Smooth muscle cell (in vitro differentiated cells): ENCODE measurements around the gene UTS2. TPM values are rescaled to one million over a fixed set of nuclear protein-coding genes. Genes with fewer than 3 reads are reported as not detected.

ENCODE experiments used
- DNase-seq: peaks from one replicate; lab custom pipeline; 2025; ENCODE audit not compliant: unreplicated experiment; lab: John Stamatoyannopoulos, UW
- H2AFZ ChIP-seq: fragments of 200-600 bp; sonication (generic); 2 replicates; pipeline ENCODE4 v1.6.0; 2016; ENCODE audit warnings: antibody characterized with exemption, low read depth, mild to moderate bottlenecking
- H3F3A ChIP-seq: fragments of 200-600 bp; sonication (generic); 2 replicates; pipeline ENCODE4 v1.6.0; 2017; ENCODE audit warnings: antibody characterized with exemption, low read depth
- H3K27ac ChIP-seq: fragments of 200-600 bp; sonication (generic); 2 replicates; pipeline ENCODE4 v1.5.1; 2016; ENCODE audit warnings: low read depth, mild to moderate bottlenecking
- H3K27me3 ChIP-seq: fragments of 200-600 bp; sonication (generic); 2 replicates; pipeline ENCODE4 v1.6.1; 2016; ENCODE audit warnings: low read depth, mild to moderate bottlenecking
- H3K36me3 ChIP-seq: fragments of 200-600 bp; sonication (generic); 2 replicates; pipeline ENCODE4 v1.5.1; 2016; ENCODE audit warnings: low read depth
- H3K4me1 ChIP-seq: fragments of 200-600 bp; sonication (generic); 2 replicates; pipeline ENCODE4 v1.5.1; 2016; ENCODE audit warnings: low read depth
- H3K4me2 ChIP-seq: fragments of 200-600 bp; sonication (generic); 2 replicates; pipeline ENCODE4 v1.6.0; 2016; ENCODE audit warnings: mild to moderate bottlenecking
- H3K4me3 ChIP-seq: fragments of 200-600 bp; sonication (generic); 2 replicates; pipeline ENCODE4 v1.5.1; 2016; ENCODE audit warnings: mild to moderate bottlenecking
- H3K79me2 ChIP-seq: fragments of 200-600 bp; sonication (generic); 2 replicates; pipeline ENCODE4 v1.6.0; 2016; ENCODE audit warnings: low read depth, mild to moderate bottlenecking
- H3K9ac ChIP-seq: fragments of 200-600 bp; sonication (generic); 2 replicates; pipeline ENCODE4 v1.6.0; 2016; ENCODE audit warnings: low read depth
- H3K9me3 ChIP-seq: fragments of 200-600 bp; sonication (generic); replicated peaks from 2 replicates; pipeline ENCODE4 v1.5.1; 2016; ENCODE audit warnings: low read depth
- H4K20me1 ChIP-seq: fragments of 200-600 bp; sonication (generic); 2 replicates; pipeline ENCODE4 v1.6.0; 2016; ENCODE audit warnings: low read depth
- WGBS: methylation state at CpG from one replicate; pipeline ENCODE4 v1.1.7; 2016; ENCODE audit warnings: low lambda C conversion rate; 5-methylcytosine and 5-hydroxymethylcytosine counted together
- polyA plus RNA-seq: library from polyadenylated mRNA; unstranded; fragments of >200 nt; fragmentation: Nextera tagmentation; extraction: Ambion mirVana; gene quantifications from 2 replicates; pipeline ENCODE4 v1.2.1, GENCODE V29; 2016
- total RNA-seq: library from RNA; depleted of rRNA; stranded (reverse); fragments of >200 nt; gene quantifications from 2 replicates; pipeline ENCODE4 v1.2.3, GENCODE V29; 2014
- TF ChIP-seq, protein P1 (sequence below): fragments of 200-600 bp; sonication (generic); IDR thresholded peaks from 2 replicates; pipeline ENCODE4 v1.5.1; 2017; ENCODE audit warnings: borderline replicate concordance, mild to moderate bottlenecking, antibody characterized with exemption; ENCODE audit not compliant: insufficient read depth, poor library complexity, severe bottlenecking

UTS2 gene
- total and polyA plus RNA-seq, 2 experiments from 2014 or later = not detected

DNA sequence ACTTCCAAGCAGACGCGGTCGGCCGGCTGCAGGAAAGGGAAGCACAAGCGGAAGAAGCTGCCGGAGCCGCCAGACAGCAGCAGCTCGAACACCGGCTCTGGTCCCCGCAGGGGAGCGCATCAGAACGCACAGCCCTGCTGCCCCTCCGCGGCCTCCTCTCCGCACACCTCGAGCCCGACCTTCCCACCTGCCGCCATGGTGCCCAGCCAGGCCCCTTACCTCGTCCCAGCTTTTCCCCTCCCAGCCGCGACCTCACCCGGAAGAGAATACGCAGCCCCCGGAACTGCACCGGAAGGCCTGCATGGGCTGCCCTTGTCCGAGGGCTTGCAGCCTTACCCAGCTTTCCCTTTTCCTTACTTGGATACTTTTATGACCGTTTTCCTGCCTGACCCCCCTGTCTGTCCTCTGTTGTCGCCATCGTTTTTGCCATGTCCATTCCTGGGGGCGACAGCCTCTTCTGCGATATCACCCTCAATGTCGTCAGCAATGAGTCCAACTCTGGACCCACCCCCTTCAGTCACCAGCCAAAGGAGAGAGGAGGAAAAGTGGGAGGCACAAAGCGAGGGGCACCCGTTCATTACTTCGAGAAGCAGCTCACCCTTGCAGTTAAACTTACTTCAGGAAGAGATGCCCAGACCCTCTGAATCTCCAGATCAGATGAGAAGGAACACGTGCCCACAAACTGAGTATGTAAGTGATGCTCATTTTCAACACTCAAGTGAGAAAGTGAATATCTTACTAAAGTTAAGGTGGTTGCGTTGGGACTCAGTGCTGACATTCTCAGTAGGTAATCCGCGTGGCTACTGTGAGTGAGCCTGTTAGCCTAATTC, 25.5 kb downstream of the UTS2 start:
- DNase-seq = no peak
- no peaks in the 10 kb centered on the region for H3F3A ChIP-seq
- H3K4me3 ChIP-seq = no peak overlapping the region
- H3K4me2 ChIP-seq = no peak overlapping the region
- no peak overlapping the region for H3K9ac ChIP-seq
- H3K4me1 ChIP-seq = no peaks in the 10 kb centered on the region
- H4K20me1 ChIP-seq = no peaks in the 10 kb centered on the region
- no peaks in the 10 kb centered on the region for H3K36me3 ChIP-seq
- H3K9me3 ChIP-seq = no peaks in the 10 kb centered on the region
- H3K79me2 ChIP-seq = no peaks in the 10 kb centered on the region
- 96% methylated on average over 39 of the region's 39 CpGs for WGBS
- H3K27ac ChIP-seq = no peak overlapping the region
- no peaks in the 10 kb centered on the region for H3K27me3 ChIP-seq
- H2AFZ ChIP-seq = no peak overlapping the region
- TF ChIP-seq, protein P1, sequence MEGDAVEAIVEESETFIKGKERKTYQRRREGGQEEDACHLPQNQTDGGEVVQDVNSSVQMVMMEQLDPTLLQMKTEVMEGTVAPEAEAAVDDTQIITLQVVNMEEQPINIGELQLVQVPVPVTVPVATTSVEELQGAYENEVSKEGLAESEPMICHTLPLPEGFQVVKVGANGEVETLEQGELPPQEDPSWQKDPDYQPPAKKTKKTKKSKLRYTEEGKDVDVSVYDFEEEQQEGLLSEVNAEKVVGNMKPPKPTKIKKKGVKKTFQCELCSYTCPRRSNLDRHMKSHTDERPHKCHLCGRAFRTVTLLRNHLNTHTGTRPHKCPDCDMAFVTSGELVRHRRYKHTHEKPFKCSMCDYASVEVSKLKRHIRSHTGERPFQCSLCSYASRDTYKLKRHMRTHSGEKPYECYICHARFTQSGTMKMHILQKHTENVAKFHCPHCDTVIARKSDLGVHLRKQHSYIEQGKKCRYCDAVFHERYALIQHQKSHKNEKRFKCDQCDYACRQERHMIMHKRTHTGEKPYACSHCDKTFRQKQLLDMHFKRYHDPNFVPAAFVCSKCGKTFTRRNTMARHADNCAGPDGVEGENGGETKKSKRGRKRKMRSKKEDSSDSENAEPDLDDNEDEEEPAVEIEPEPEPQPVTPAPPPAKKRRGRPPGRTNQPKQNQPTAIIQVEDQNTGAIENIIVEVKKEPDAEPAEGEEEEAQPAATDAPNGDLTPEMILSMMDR = no peak

DNA sequence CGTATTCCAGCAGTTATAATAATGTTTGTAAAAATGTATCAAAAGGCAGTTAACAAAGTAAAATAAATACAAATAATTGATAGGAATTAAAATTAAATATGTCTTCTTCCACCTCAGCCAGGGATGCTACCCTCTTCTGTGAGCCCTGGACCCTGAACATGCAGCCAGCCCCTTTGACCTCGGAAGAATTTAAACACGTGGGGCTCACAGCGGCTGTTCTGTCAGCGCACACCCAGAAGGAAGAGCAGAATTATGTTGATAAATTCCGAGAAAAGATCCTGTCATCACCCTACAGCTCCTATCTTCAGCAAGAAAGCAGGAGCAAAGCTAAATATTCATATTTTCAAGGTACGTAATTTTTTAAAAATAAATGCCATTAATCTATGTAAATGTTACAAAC, 26.5 kb downstream of the UTS2 start:
- TF ChIP-seq, protein P1 = no peak
- Histone ChIP-seq H2AFZ (no peak overlapping the region), H3K36me3 (no peaks in the 10 kb centered on the region), H3K4me1 (no peaks in the 10 kb centered on the region), H3K27ac (no peak overlapping the region), H3K79me2 (no peaks in the 10 kb centered on the region), H3K4me3 (no peak overlapping the region), H3K27me3 (no peaks in the 10 kb centered on the region), H4K20me1 (no peaks in the 10 kb centered on the region), H3K9me3 (no peaks in the 10 kb centered on the region), H3F3A (no peaks in the 10 kb centered on the region), H3K4me2 (no peak overlapping the region), H3K9ac (no peak overlapping the region)
- no peak for DNase-seq
- 95% methylated on average over 7 of the region's 7 CpGs for WGBS

DNA sequence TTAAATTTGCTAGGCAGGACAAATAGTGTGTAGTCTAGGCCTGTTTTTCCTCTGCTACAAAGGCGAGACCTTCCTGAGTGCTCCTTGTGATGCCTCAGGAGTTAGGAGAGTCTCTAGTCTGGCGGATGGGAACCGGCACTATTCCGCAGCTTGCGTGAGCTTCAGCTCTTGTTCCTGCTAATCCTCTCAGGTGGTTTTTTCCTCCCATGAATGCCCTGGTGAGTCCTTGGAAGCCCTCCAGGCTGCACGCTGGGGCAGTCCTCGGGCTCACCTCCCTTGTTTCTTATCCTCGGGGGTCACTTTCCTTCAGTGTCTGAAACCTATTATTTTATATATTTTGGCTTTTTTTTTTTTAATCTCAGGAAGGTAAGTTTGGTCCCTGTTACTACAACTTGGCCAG, 28.2 kb downstream of the UTS2 start:
- Histone ChIP-seq H2AFZ (no peak overlapping the region), H3K27me3 (no peaks in the 10 kb centered on the region), H3K4me2 (no peak overlapping the region), H3K79me2 (no peaks in the 10 kb centered on the region), H3K4me3 (no peak overlapping the region), H3F3A (no peaks in the 10 kb centered on the region), H3K4me1 (no peaks in the 10 kb centered on the region), H4K20me1 (no peaks in the 10 kb centered on the region), H3K9me3 (no peaks in the 10 kb centered on the region), H3K9ac (no peak overlapping the region), H3K27ac (no peak overlapping the region), H3K36me3 (no peaks in the 10 kb centered on the region)
- TF ChIP-seq, protein P1 = no peak
- WGBS = 97% methylated on average over 8 of the region's 8 CpGs
- no peak for DNase-seq

GRCh38 chr1:7821282-7821681, 31.6 kb downstream of the UTS2 start:
- Histone ChIP-seq H3K4me1 (no peaks in the 10 kb centered on the region), H4K20me1 (no peaks in the 10 kb centered on the region), H3K27ac (no peak overlapping the region), H3K27me3 (no peaks in the 10 kb centered on the region), H3K4me3 (no peak overlapping the region), H2AFZ (no peak overlapping the region), H3K36me3 (peaks cover 4% of the 10 kb centered on the region), H3K9me3 (no peaks in the 10 kb centered on the region), H3K9ac (no peak overlapping the region), H3K79me2 (no peaks in the 10 kb centered on the region), H3F3A (no peaks in the 10 kb centered on the region), H3K4me2 (no peak overlapping the region)
- no peak for DNase-seq
- TF ChIP-seq, protein P1 = no peak
- WGBS = 79% methylated on average over 3 of the region's 3 CpGs
